Cardiac septum (tissue), 1 donor: Measurements from ENCODE around the gene KRT74. TPM values are rescaled to one million over a fixed set of nuclear protein-coding genes. Genes with fewer than 3 reads are reported as not detected.
A peak's percentile ranks its signal among the peaks of the same experiment; 100 is the strongest.
"Not testable (repeated sequence)": the region's sequence is repeated elsewhere in the genome, so short reads cannot be mapped to it uniquely, and the experiment has no call there.

Experiments used
- DNase-seq: peaks from one replicate; pipeline ENCODE4 v3.0.0-alpha.2; 2020; ENCODE audit warnings: low spot score
- intact Hi-C: fragments of 100-400 bp; cut with DNase I; formaldehyde crosslinking; loops from one replicate; pipeline ENCODE4 v1.14.0; 2022
- total RNA-seq: library from RNA; stranded (reverse); fragmentation: NEBNext Ultra II Directional; extraction: Animal tissue kit (Norgen Biotek cat#: 25700); gene quantifications from one replicate; pipeline ENCODE4 v1.2.1, GENCODE V29; 2021
- donor health status: DM: no; HTN: no; CAD: no.

Gene KRT74
- total RNA-seq, 1 donor from 2014 or later, result not detected

GRCh38 chr12:52604859-52605258, 31.2 kb upstream of the KRT74 start:
- intact Hi-C loops, result no loop called here
- peak; percentile 35 for DNase-seq

- no peak for DNase-seq
- intact Hi-C loops, result no loop called here
Observed at GRCh38 chr12:52603314-52603713, 29.7 kb upstream of the KRT74 start.

GRCh38 chr12:52602552-52602951, 28.9 kb upstream of the KRT74 start:
- intact Hi-C loops, result no loop called here
- DNase-seq, result peak; percentile 44

- DNase-seq, result peak; percentile 20
- intact Hi-C loops, result no loop called here
Observed at GRCh38 chr12:52601671-52602070, 28.0 kb upstream of the KRT74 start.

- intact Hi-C loops, result no loop called here
- peak; percentile 69 for DNase-seq
Observed at GRCh38 chr12:52600941-52601481, 27.4 kb upstream of the KRT74 start, which contains the start of gene KRT72. Gene KRT72, minus strand, starts transcription at chr12:52601463. Its CDS starts 11 bp downstream, at chr12:52601452.

- peak; percentile 24 for DNase-seq
- intact Hi-C loops, result no loop called here
Observed at GRCh38 chr12:52600475-52600874, 26.8 kb upstream of the KRT74 start.

- no peak for DNase-seq
- intact Hi-C loops, result no loop called here
Observed at GRCh38 chr12:52600071-52600470, 26.4 kb upstream of the KRT74 start.

- DNase-seq, result peak; percentile 39
- intact Hi-C loops, result no loop called here
Observed at GRCh38 chr12:52598966-52599365, 25.3 kb upstream of the KRT74 start.

- intact Hi-C loops, result not testable (repeated sequence)
- peak; percentile 10 for DNase-seq
Observed at GRCh38 chr12:52594237-52594636, 20.6 kb upstream of the KRT74 start.

- intact Hi-C loops, result no loop called here
- DNase-seq, result peak; percentile 70
Observed at GRCh38 chr12:52591521-52591920, 17.9 kb upstream of the KRT74 start.

- peak; percentile 53 for DNase-seq
- intact Hi-C loops, result no loop called here
Observed at GRCh38 chr12:52590021-52590420, 16.4 kb upstream of the KRT74 start.

GRCh38 chr12:52587563-52587962, 13.9 kb upstream of the KRT74 start:
- peak; percentile 61 for DNase-seq
- intact Hi-C loops, result loop anchor here (10.0 kb wide), 1 partner anchor 433 kb away; no protein-coding TSS in a partner anchor

- intact Hi-C loops, result loop anchor here (2.0 to 10.0 kb wide), 2 partner anchors 285 to 431 kb away; no protein-coding TSS in a partner anchor
- DNase-seq, result peak; percentile 60
Observed at GRCh38 chr12:52585946-52586345, 12.3 kb upstream of the KRT74 start.

GRCh38 chr12:52585066-52585465, 11.4 kb upstream of the KRT74 start:
- intact Hi-C loops, result loop anchor here (2.0 to 10.0 kb wide), 2 partner anchors 286 to 430 kb away; no protein-coding TSS in a partner anchor
- peak; percentile 29 for DNase-seq

GRCh38 chr12:52584156-52584682, 10.6 kb upstream of the KRT74 start:
- intact Hi-C loops, result loop anchor here (2.0 to 10.0 kb wide), 4 partner anchors 202 to 429 kb away; no protein-coding TSS in a partner anchor
- peak; percentile 63 for DNase-seq

- peak; percentile 82 for DNase-seq
- intact Hi-C loops, result loop anchor here (1.0 to 10.0 kb wide), 4 partner anchors 201 to 428 kb away; no protein-coding TSS in a partner anchor
Observed at GRCh38 chr12:52582971-52583456, 9.4 kb upstream of the KRT74 start.

GRCh38 chr12:52582486-52582885, 8.8 kb upstream of the KRT74 start:
- intact Hi-C loops, result loop anchor here (5.0 to 10.0 kb wide), 3 partner anchors 200 to 428 kb away; no protein-coding TSS in a partner anchor
- peak; percentile 68 for DNase-seq

- DNase-seq, result peak; percentile 59
- intact Hi-C loops, result loop anchor here (5.0 to 10.0 kb wide), 3 partner anchors 199 to 427 kb away; no protein-coding TSS in a partner anchor
Observed at GRCh38 chr12:52581481-52581880, 7.8 kb upstream of the KRT74 start.

- DNase-seq, result peak; percentile 50
- intact Hi-C loops, result loop anchor here (5.0 to 10.0 kb wide), 3 partner anchors 199 to 426 kb away; no protein-coding TSS in a partner anchor
Observed at GRCh38 chr12:52581066-52581465, 7.4 kb upstream of the KRT74 start.

- peak; percentile 39 for DNase-seq
- intact Hi-C loops, result loop anchor here (5.0 to 10.0 kb wide), 3 partner anchors 198 to 426 kb away; no protein-coding TSS in a partner anchor
Observed at GRCh38 chr12:52580496-52580895, 6.9 kb upstream of the KRT74 start.
